Cardiac muscle cell (in vitro differentiated cells and primary cell): Measurements from ENCODE around the gene PHAF1. TPM values are rescaled to one million over a fixed set of nuclear protein-coding genes. Genes with fewer than 3 reads are reported as not detected.

Source experiments
- DNase-seq, 2 donors: peaks; one replicate each; pipeline versions ENCODE4 v3.0.0 to v3.0.0-alpha.2; 2010 to 2017; ENCODE audit warnings: low read depth in 1 of 2, low spot score in 1 of 2
- H3K27ac ChIP-seq: fragments of 200-600 bp; sonication (generic); 2 replicates; pipeline ENCODE4 v1.5.1; 2016
- H3K27me3 ChIP-seq: fragments of 200-600 bp; sonication (generic); 2 replicates; pipeline ENCODE4 v1.6.0; 2016; ENCODE audit warnings: control low read depth
- H3K36me3 ChIP-seq: fragments of 200-600 bp; sonication (generic); 2 replicates; pipeline ENCODE4 v1.5.1; 2016; ENCODE audit warnings: control low read depth
- H3K4me1 ChIP-seq: fragments of 200-600 bp; sonication (generic); 2 replicates; pipeline ENCODE4 v1.8.1; 2017; ENCODE audit warnings: low read depth, mild to moderate bottlenecking, mixed run types
- H3K4me3 ChIP-seq: fragments of 200-600 bp; sonication (generic); 2 replicates; pipeline ENCODE4 v1.5.1; 2016; ENCODE audit warnings: mild to moderate bottlenecking
- H3K9me3 ChIP-seq: fragments of 200-600 bp; sonication (generic); 2 replicates; pipeline ENCODE4 v1.5.1; 2017; ENCODE audit warnings: low read depth, mild to moderate bottlenecking, control low read depth
- polyA plus RNA-seq: library from polyadenylated mRNA; unstranded; fragments of >200 nt; fragmentation: Nextera tagmentation; extraction: Ambion mirVana; gene quantifications from 2 replicates; pipeline ENCODE4 v1.2.1, GENCODE V29; 2016
- total RNA-seq: library from RNA; depleted of rRNA; stranded (reverse); fragments of >200 nt; gene quantifications from 2 replicates; pipeline ENCODE4 v1.2.3, GENCODE V29; 2016
- TF ChIP-seq, protein P1 (sequence below): IDR thresholded peaks from 2 replicates; pipeline ENCODE4 v1.5.1; 2012; ENCODE audit warnings: low read depth, mild to moderate bottlenecking, low read length

PHAF1 gene
- total and polyA plus RNA-seq, 2 experiments from 2014 or later = 10.3 to 18.1 TPM

DNA sequence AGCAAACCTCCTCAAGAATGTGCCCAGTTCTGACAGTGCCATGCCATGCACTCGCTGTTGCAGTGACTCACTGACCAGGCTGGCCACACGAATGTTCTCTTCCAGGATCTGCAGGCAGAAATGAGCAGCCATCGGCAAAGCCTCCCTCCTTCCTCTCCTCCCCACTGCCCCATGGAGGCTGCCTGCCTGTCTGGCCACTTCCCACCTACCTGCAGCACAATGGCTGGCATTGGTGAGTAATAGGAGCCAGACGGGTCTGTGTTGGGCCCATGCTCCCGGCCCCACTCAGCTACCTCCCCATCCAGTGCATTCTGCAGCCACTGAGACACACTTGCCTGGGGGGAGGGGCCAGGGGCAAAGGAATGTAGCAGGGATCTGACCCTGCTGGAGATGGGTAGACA, 76.8 kb downstream of the PHAF1 start:
- DNase-seq = no peak
- Histone ChIP-seq H3K27ac (no peak overlapping the region), H3K27me3 (peaks cover 7% of the 10 kb centered on the region), H3K9me3 (no peaks in the 10 kb centered on the region), H3K4me1 (peaks cover 4% of the 10 kb centered on the region), H3K36me3 (no peaks in the 10 kb centered on the region), H3K4me3 (no peak overlapping the region)
- TF ChIP-seq, protein P1, sequence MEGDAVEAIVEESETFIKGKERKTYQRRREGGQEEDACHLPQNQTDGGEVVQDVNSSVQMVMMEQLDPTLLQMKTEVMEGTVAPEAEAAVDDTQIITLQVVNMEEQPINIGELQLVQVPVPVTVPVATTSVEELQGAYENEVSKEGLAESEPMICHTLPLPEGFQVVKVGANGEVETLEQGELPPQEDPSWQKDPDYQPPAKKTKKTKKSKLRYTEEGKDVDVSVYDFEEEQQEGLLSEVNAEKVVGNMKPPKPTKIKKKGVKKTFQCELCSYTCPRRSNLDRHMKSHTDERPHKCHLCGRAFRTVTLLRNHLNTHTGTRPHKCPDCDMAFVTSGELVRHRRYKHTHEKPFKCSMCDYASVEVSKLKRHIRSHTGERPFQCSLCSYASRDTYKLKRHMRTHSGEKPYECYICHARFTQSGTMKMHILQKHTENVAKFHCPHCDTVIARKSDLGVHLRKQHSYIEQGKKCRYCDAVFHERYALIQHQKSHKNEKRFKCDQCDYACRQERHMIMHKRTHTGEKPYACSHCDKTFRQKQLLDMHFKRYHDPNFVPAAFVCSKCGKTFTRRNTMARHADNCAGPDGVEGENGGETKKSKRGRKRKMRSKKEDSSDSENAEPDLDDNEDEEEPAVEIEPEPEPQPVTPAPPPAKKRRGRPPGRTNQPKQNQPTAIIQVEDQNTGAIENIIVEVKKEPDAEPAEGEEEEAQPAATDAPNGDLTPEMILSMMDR = no peak

DNA sequence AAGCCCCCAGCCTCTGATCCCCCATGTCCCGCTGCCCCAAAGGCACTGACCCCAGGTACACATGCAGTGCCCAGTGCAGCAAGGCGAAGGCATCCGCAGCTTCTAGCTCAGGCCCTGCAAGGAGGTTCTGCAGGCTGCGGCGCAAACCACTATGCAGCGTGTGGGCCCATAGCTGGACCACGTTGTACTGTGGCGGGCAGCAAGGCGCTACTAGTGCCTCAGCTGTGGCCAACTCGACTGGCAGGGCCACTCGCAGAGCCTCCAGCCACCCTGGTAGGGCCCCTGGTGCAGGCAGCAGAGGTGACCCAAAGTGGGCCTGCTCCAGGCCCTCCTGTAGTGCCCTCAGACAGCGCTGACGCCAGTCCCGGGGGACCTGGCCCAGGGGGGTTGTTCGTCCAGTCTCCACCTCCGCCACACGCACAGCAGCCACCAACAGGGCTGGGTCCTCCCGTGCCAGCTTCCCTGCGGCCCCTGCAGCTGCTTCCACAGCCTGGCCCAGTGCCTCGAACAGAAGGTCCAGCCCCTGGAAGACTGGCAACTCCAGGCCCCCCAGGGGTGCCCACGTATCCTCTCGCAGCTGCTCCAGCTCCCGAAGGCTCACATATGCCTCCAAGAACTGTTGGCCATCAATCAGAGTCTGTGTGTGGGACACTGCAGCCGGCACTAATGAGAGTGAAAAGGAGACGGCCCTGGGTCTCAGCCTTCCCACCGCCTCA, 77.6 kb downstream of the PHAF1 start:
- no peak overlapping the region for H3K4me3 ChIP-seq
- DNase-seq = no peak
- H3K9me3 ChIP-seq = no peaks in the 10 kb centered on the region
- H3K27ac ChIP-seq = no peak overlapping the region
- H3K4me1 ChIP-seq = peaks cover 4% of the 10 kb centered on the region
- peaks cover 7% of the 10 kb centered on the region for H3K27me3 ChIP-seq
- H3K36me3 ChIP-seq = no peaks in the 10 kb centered on the region
- TF ChIP-seq, protein P1 = no peak

DNA sequence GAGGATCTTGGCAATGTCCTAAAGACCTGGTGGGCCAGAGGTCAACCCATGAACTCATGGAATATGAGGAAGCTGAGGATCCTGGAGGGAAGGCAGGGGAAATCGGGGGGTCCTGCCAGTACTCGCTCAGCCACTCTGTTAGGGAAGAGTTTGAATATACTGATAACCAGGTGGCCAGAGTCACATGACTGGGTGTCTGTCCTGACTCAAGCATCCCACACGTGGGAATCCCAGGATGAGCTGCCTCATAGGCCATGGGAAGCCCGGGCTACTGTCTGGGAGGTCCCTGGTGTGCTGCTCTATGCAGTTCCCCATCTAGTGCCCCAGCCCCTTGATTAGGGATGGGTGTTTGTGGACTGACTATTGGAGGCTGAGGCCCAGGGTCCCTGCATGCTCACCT, 78.6 kb downstream of the PHAF1 start:
- Histone ChIP-seq H3K27ac (no peak overlapping the region), H3K9me3 (no peaks in the 10 kb centered on the region), H3K27me3 (peaks cover 7% of the 10 kb centered on the region), H3K36me3 (no peaks in the 10 kb centered on the region), H3K4me1 (peaks cover 7% of the 10 kb centered on the region), H3K4me3 (no peak overlapping the region)
- DNase-seq = no peak
- TF ChIP-seq, protein P1 = no peak

DNA sequence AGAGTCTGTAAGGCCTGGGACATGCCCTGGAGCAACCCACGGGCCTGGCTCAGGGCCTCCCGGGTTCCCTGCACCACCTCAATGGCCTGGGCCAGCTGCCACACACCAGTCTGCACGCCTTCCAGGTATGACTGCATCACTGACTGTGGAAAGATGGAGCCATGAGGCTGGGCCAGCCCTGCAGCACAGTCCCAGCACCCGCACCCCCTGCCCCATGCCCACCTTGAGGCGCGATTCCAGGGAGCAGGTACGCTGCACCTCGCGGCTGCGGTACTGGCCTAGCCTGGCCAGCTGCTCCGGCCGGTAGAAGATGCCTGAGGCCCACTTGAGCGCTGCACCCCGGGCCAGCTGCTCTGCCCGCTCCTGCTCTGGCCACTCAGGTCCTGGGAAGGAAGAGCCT, 79.1 kb downstream of the PHAF1 start:
- Histone ChIP-seq H3K27ac (no peak overlapping the region), H3K4me3 (no peak overlapping the region), H3K27me3 (peaks cover 7% of the 10 kb centered on the region), H3K9me3 (no peaks in the 10 kb centered on the region), H3K36me3 (no peaks in the 10 kb centered on the region), H3K4me1 (peaks cover 7% of the 10 kb centered on the region)
- no peak for DNase-seq
- TF ChIP-seq, protein P1 = no peak

DNA sequence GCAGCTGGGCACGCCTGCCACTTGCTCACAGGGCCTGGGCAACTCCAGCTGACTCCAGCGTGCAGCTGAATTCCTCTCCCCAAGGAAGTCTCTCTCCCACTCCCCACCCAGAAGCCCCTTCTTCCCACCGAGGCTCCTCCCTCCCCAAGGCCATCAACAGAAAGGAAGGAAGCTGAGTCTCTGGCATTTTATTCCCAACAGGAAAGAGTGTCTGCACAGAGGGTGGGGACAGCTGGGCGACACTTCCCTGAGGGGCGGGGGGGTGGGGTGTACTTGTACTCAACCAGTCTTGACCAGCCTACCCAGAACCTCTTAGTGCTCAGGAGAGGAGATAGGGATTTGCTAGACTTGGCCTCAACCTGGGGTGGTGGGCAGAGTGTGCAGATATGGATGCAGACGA, 80.3 kb downstream of the PHAF1 start, which contains the start of gene EXOC3L1:
Gene EXOC3L1 (minus strand): TSS at position 96 of the 400 bp plus-strand sequence. CDS start 460 bp downstream, outside the sequence.
- Histone ChIP-seq H3K9me3 (no peaks in the 10 kb centered on the region), H3K27me3 (peaks cover 2% of the 10 kb centered on the region), H3K4me3 (no peak within 1 kb of the TSS), H3K4me1 (peaks cover 7% of the 10 kb centered on the region), H3K27ac (no peak within 1 kb of the TSS), H3K36me3 (peaks cover 6% of the 10 kb centered on the region)
- TF ChIP-seq, protein P1 = no peak
- no peak for DNase-seq
